Stimulated activated CD4-positive, alpha-beta T cell treated with anti-CD3 and anti-CD28 coated beads, Interleukin-15, amount 100 ng/mL, for 24 hours (primary cell): ENCODE data around the gene FAM236C.
"Not testable (repeated sequence)": the region's sequence is repeated elsewhere in the genome, so short reads cannot be mapped to it uniquely, and the experiment has no call there.

Experiments used
- DNase-seq: peaks from one replicate; pipeline ENCODE4 v3.0.0-alpha.2; 2020

The FAM236C gene

DNA sequence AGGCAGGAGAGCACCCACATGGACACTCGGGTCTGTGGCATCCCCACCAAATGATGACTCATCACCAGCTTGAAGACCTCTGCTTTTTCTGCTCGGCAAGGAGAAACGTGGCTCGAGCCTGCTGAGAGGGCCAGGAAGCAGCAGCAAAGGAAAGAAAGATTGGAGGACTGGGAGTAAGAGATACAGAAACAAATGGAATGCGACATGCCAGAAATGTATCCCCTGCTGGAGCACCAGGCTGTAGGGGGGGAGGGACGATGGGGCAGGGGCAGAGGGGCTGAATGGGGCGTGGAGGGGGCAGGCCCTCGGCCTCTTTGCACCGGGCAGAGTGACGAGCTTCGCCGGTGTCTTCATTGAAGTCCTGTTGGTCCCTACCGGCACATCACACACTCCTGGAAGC lies at the start of gene FAM236C:
FAM236C (plus strand) TSS at position 301 of the 400 bp plus-strand sequence. CDS start 100 bp downstream, outside the sequence.
- DNase-seq, result not testable (repeated sequence)

DNA sequence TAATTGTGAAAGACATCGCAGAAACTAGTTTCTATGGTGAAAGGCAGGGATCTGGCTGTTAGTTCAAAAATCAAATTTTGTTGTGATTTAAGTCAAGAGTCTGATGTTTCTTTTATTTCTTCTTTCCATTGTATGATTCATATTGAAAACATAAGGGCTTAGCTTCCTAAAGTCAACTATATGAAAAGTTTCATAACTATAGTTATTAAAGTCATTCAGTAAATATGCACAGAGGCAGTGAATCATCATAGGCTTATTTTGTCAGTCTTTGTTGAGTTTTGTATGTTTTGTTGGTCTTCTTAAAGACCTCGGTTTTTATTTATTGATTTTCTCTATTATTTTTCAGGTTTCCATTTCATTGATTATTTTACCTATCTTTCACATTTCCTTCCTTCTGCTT lies 29.5 kb upstream of the FAM236C start:
- DNase-seq, result not testable (repeated sequence)

GRCh38 chrX:72889740-72890139 lies 22.7 kb upstream of the FAM236C start:
- not testable (repeated sequence) for DNase-seq

GRCh38 chrX:72916096-72916495 lies 3.7 kb downstream of the FAM236C start:
- peak; percentile 0 for DNase-seq

DNA sequence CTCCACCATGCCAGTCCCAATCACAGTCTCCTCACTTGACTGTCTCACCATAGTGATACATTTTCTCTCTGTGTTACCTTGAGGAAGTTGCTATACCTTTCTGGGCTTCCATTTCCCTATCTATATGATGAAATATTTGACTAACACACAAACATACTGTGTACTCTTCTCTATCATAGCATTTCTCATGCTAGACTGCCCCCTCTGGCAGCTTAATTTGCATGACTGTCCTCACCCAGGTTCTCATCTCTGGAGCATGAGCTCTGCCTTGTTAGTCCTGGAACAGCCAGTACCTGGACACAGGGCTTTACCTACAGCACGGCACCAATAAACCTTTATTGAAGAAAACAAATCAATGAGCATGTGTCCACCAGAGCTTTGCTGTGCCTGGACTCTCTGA lies 19.9 kb downstream of the FAM236C start:
- DNase-seq, result not testable (repeated sequence)

GRCh38 chrX:72936455-72936854 lies 24.0 kb downstream of the FAM236C start:
- DNase-seq, result not testable (repeated sequence)

GRCh38 chrX:72936882-72937455 lies 24.6 kb downstream of the FAM236C start:
- DNase-seq, result not testable (repeated sequence)

DNA sequence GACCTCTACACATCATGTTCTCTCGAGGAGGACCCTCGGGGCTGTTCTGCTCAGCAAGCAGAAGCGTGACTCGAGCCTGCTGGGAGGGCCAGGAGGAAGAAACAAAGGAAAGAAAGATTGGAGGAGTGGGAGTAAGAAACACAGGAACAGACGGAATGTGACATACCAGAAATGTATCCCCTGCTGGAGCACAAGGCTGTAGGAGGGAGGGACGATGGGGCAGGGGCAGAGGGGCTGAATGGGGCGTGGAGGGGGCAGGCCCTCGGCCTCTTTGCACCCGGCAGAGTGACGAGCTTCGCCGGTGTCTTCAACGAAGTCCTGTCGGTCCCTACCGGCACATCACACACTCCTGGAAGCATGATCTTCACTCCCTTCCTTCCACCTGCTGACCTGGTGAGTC lies 25.5 kb downstream of the FAM236C start, which contains the start of gene FAM236A:
FAM236A (plus strand) TSS at position 301 of the 400 bp plus-strand sequence; CDS start at position 358, 57 bp downstream.
- DNase-seq, result not testable (repeated sequence)

GRCh38 chrX:72942272-72942671 lies 29.9 kb downstream of the FAM236C start:
- not testable (repeated sequence) for DNase-seq

GRCh38 chrX:72943035-72943818 lies 30.8 kb downstream of the FAM236C start:
- DNase-seq, result not testable (repeated sequence)

DNA sequence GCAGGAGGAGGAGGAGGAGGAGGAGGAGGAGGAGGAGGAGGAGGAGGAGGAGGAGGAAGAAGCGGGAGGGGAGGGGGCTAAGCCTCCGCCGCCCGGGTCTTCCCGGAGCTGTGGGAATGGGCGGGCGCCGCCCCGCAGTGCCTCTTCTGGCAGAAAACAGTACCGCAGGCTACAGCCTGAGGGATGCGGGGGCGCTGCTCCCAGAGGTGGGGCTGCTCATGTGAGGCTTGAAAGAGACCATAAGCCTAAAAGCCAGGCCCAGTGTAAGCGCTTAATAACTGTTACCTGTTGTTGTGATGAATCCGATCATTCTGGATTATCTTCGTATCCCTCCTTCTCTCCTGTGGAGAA lies 31.4 kb downstream of the FAM236C start, which contains the start of gene DMRTC1:
DMRTC1 (minus strand) TSS at position 19 of the 351 bp plus-strand sequence. CDS start 68,143 bp downstream, outside the sequence.
- not testable (repeated sequence) for DNase-seq

DNA sequence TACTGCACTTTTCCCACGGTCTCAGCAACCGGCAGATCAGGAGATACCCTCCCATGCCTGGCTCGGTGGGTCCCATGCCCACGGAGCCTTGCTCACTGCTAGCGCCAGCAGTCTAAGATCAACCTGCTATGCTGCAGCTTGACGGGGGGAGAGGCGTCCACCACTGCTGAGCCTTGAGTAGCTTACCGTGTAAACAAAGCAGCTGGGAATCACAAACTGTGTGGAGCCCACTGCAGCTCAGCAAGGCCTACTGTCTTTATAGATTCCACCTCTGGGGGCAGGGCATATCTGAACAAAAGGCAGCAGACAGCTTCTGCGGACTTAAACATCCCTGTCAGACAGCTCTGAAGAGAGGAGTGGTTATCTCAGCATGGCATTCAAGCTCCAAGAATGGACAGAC lies 47.6 kb downstream of the FAM236C start:
- DNase-seq, result not testable (repeated sequence)
